C4-2B (cell line): ENCODE results near the gene HS1BP3.

Source experiments
- H3K27ac ChIP-seq: fragments of 450-650 bp; 2 replicates; pipeline ENCODE4 v1.5.1; 2017
- CTCF ChIP-seq: fragments of 450-650 bp; conservative IDR thresholded peaks from 2 replicates; pipeline ENCODE4 v1.5.1; 2017; ENCODE audit warnings: mild to moderate bottlenecking
- ZFX ChIP-seq: fragments of 450-650 bp; IDR thresholded peaks from 2 replicates; pipeline ENCODE4 v1.6.1; 2017

HS1BP3 gene

GRCh38 chr2:20664071-20664390 is 13.1 kb upstream of the HS1BP3 start:
- no peak overlapping the region for H3K27ac ChIP-seq
- no peak for TF ChIP-seq ZFX
- TF ChIP-seq CTCF = no peak

DNA sequence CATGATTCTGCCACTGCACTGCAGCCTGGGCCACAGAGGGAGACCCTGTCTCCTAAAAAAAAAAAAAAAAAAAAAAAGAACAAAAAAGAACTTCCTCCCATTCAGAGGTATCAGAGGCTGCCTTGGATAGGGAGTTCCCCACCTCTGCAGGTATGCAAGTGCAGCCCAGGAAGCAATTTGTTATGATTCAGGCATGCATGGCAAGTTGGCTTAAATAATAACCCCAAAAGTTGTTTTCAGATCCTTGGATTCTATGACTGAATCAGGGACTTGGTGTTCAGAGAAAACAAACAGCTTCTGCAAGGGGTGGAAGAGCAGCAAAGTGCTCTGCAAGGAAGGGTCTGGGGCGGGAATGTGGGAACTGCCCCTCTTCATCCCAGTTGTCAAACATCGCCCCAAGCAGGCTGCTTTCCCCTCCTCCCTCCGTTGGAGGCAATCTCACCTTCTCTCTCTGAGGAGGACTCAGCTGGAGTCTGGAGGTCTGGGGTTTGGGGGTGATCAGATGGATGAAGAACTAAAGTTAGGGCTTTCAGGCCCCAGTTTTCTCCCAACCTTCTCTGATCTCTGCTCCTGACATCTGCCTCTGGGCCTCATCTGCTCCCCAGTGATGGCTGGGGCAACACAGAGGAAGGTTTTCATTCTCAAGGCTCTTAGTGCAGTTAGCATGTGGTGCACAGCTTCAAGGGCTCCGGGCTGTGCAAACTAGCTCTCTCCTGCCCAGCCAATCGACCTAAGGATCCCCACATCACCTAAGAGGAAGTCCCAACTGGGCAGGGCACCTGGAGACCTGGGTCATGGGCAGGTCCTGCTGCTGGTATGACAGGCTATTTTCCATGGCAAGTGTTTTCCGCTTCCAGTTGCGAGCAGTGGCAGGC is 12.5 kb upstream of the HS1BP3 start:
- no peak overlapping the region for H3K27ac ChIP-seq
- TF ChIP-seq ZFX (no peak), CTCF (no peak)

GRCh38 chr2:20662308-20662937 is 11.5 kb upstream of the HS1BP3 start:
- TF ChIP-seq ZFX = no peak
- TF ChIP-seq CTCF = no peak

GRCh38 chr2:20661421-20662307 is 10.8 kb upstream of the HS1BP3 start:
- no peak for TF ChIP-seq ZFX
- peak; percentile 92 for TF ChIP-seq CTCF
- H3K27ac ChIP-seq = no peak overlapping the region

More at GRCh38 chr2:20662308-20662937, 11.5 kb upstream of the HS1BP3 start:
- no peak overlapping the region for H3K27ac ChIP-seq

DNA sequence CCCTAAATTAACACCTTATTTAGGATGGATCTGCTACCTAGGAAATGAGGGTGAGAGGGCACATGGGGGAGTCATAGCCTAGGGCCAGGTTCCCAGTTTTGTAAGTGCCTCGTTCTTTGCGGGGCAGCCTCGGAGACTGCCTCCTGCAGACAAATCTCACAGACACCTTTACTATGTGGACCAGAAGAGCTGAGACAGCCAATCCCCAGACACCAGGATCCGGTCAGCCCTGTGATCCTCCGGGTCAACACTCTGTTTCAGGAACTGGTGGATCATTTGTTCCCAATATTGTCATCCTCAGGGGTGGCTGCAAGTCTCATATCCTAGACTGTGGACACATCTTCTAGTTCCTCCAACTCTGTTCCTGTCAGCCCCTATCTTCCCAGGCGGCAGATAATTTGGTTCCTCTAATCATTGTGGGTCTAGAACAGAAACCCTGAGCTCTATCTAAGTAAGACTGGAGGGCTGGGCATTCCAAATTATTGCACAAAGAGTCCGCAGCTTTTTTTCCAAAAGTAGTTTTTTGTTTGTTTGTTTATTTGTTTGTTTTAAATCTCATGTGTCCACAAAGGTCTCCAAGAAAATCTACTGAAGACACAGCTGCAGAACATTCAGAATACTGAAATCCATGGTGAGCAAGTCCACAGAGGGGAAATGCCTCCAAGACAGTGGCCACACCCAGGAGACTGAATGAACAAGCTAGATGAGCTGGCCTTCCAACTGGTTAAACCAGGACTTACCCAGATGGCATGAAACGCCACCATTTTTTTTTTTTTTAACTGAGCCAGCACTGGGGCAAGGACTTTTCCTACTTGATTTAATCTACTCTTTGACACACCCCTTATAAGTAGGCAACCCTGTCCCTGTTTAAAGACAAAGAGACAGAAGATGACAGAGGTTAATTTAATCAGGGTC is 9.9 kb upstream of the HS1BP3 start:
- TF ChIP-seq ZFX = no peak
- TF ChIP-seq CTCF = no peak
- H3K27ac ChIP-seq = no peak overlapping the region

GRCh38 chr2:20657522-20658235 is 6.8 kb upstream of the HS1BP3 start:
- H3K27ac ChIP-seq = no peak overlapping the region
- TF ChIP-seq ZFX = no peak
- no peak for TF ChIP-seq CTCF
